Stromal cell of bone marrow (primary cell): ENCODE results near the gene GATD1.
"Not testable (repeated sequence)": the region's sequence is repeated elsewhere in the genome, so short reads cannot be mapped to it uniquely, and the experiment has no call there.

Experiments used
- DNase-seq: peaks from one replicate; pipeline ENCODE4 v3.0.0-alpha.2; 2012; ENCODE audit warnings: low read depth

Gene GATD1

GRCh38 chr11:763073-763463, 14.2 kb downstream of the GATD1 start:
- no peak for DNase-seq

GRCh38 chr11:762421-763072, 14.7 kb downstream of the GATD1 start:
- peak; percentile 59 for DNase-seq

GRCh38 chr11:761526-762108, 15.7 kb downstream of the GATD1 start:
- DNase-seq = no peak

- DNase-seq = no peak
Observed at GRCh38 chr11:760236-760635, 17.1 kb downstream of the GATD1 start.

GRCh38 chr11:749731-750130, 27.6 kb downstream of the GATD1 start:
- DNase-seq = no peak

GRCh38 chr11:748007-748359, 29.3 kb downstream of the GATD1 start:
- no peak for DNase-seq

- peak; percentile 74 for DNase-seq
Observed at GRCh38 chr11:747158-748006, 29.9 kb downstream of the GATD1 start, which contains the start of gene TALDO1. TALDO1 (plus strand) TSS chr11:747464; CDS start chr11:747482, 18 bp downstream.

GRCh38 chr11:746289-747157, 30.8 kb downstream of the GATD1 start:
- DNase-seq = no peak

GRCh38 chr11:745428-745827, 31.9 kb downstream of the GATD1 start:
- no peak for DNase-seq

- no peak for DNase-seq
Observed at GRCh38 chr11:742571-743201, 34.6 kb downstream of the GATD1 start.

- DNase-seq = no peak
Observed at GRCh38 chr11:742156-742546, 35.1 kb downstream of the GATD1 start.

GRCh38 chr11:737899-738298, 39.4 kb downstream of the GATD1 start:
- not testable (repeated sequence) for DNase-seq

- DNase-seq = no peak
Observed at GRCh38 chr11:737366-737765, 39.9 kb downstream of the GATD1 start.

- not testable (repeated sequence) for DNase-seq
Observed at GRCh38 chr11:734541-734940, 42.7 kb downstream of the GATD1 start.

- no peak for DNase-seq
Observed at GRCh38 chr11:733072-733471, 44.2 kb downstream of the GATD1 start.

- DNase-seq = no peak
Observed at GRCh38 chr11:729492-730074, 47.7 kb downstream of the GATD1 start.

GRCh38 chr11:728901-729491, 48.3 kb downstream of the GATD1 start:
- no peak for DNase-seq

GRCh38 chr11:727859-728748, 49.2 kb downstream of the GATD1 start:
- peak; percentile 88 for DNase-seq

GRCh38 chr11:727281-727701, 50.0 kb downstream of the GATD1 start:
- no peak for DNase-seq
